ENCODE results near the gene OR51V1.

DNA sequence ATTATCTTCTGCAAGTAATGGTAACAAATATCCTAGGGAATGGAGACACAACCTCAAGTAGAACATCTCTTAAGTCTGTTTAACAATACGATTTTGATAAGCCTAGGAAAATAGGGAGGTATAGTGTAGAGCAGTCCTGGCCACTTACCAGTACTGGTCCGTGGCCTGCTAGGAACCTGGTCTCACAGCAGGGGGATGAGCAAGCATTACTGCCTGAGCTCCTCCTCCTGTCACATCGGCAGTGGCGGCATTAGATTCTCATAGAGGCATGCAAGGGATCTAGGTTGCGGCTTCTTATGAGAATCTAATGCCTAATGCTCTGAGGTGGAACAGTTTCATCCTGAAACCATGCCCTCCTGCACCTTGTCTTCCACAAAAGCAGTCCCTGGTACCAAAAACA is 4.4 kb downstream of the OR51V1 start:
- TF ChIP-seq CTCF (conservative IDR thresholded peaks at IDR 0.05) (no peak), ZFX (IDR thresholded peaks at IDR 0.05) (no peak)
